HepG2 (cell line): ENCODE data around the gene PSMC3IP. TPM values are rescaled to one million over a fixed set of nuclear protein-coding genes. Genes with fewer than 3 reads are reported as not detected.

Experiments
- CHD2 ChIP-seq: IDR thresholded peaks from 2 replicates; pipeline ENCODE4 v1.6.1; 2011; ENCODE audit warnings: low read depth, low read length, improper control_type of control experiment
- CSRNP2 ChIP-seq: sonication (generic); formaldehyde crosslinking; conservative IDR thresholded peaks from 2 replicates; pipeline ENCODE4 v1.8.0; 2022; ENCODE audit warnings: low read depth, missing genetic modification reagents
- FOXK2 ChIP-seq: fragments of 450-650 bp; IDR thresholded peaks from 2 replicates; pipeline ENCODE4 v1.6.1; 2016
- IRF1 ChIP-seq: sonication (generic); formaldehyde crosslinking; IDR thresholded peaks from 2 replicates; pipeline ENCODE4 v1.4.0; 2020; ENCODE audit warnings: low read depth, mild to moderate bottlenecking, missing genetic modification reagents
- JARID2 ChIP-seq: sonication (generic); formaldehyde crosslinking; IDR thresholded peaks from 2 replicates; pipeline ENCODE4 v1.8.1; 2023; ENCODE audit warnings: missing genetic modification reagents, inconsistent platforms; ENCODE audit not compliant: insufficient replicate concordance
- KDM5A ChIP-seq: fragments of 200-600 bp; sonication (generic); IDR thresholded peaks from 2 replicates; pipeline ENCODE4 v1.7.0; 2018; ENCODE audit warnings: antibody characterized with exemption, mild to moderate bottlenecking, low read length, borderline replicate concordance
- LRRFIP1 ChIP-seq: sonication (generic); formaldehyde crosslinking; conservative IDR thresholded peaks from 2 replicates; pipeline ENCODE4 v1.4.0; 2020; ENCODE audit warnings: missing genetic modification reagents
- MED1 ChIP-seq: sonication (generic); formaldehyde crosslinking; IDR thresholded peaks from 2 replicates; pipeline ENCODE4 v1.4.0; 2020; ENCODE audit warnings: missing genetic modification reagents
- MLX ChIP-seq: IDR thresholded peaks from 2 replicates; pipeline ENCODE4 v1.6.1; 2016
- PBX2 ChIP-seq: IDR thresholded peaks from 2 replicates; pipeline ENCODE4 v1.6.1; 2016; ENCODE audit warnings: control low read depth
- POLR2AphosphoS2 ChIP-seq: IDR thresholded peaks from 2 replicates; pipeline ENCODE4 v1.6.1; 2011; ENCODE audit warnings: low read depth, low read length, improper control_type of control experiment
- RNF2 ChIP-seq: fragments of 450-650 bp; conservative IDR thresholded peaks from 2 replicates; pipeline ENCODE4 v1.6.1; 2016; ENCODE audit warnings: low read depth
- SRY ChIP-seq: sonication (generic); formaldehyde crosslinking; IDR thresholded peaks from 2 replicates; pipeline ENCODE4 v1.8.0; 2022; ENCODE audit warnings: mild to moderate bottlenecking, missing genetic modification reagents
- SUZ12 ChIP-seq: fragments of 150-350 bp; IDR thresholded peaks from 2 replicates; pipeline ENCODE4 v1.6.1; 2014; ENCODE audit warnings: low read depth, low read length
- TEAD2 ChIP-seq: sonication (generic); formaldehyde crosslinking; IDR thresholded peaks from 2 replicates; pipeline ENCODE4 v1.9.0; 2021; ENCODE audit warnings: missing genetic modification reagents
- ZBTB37 ChIP-seq: sonication (generic); formaldehyde crosslinking; IDR thresholded peaks from 2 replicates; pipeline ENCODE4 v1.4.0; 2020; ENCODE audit warnings: mild to moderate bottlenecking, missing genetic modification reagents
- ZNF232 ChIP-seq: sonication (generic); formaldehyde crosslinking; IDR thresholded peaks from 2 replicates; pipeline ENCODE4 v1.4.0; 2020; ENCODE audit warnings: missing genetic modification reagents, borderline replicate concordance
- ZNF501 ChIP-seq: sonication (generic); formaldehyde crosslinking; IDR thresholded peaks from 2 replicates; pipeline ENCODE4 v1.5.1; 2020; ENCODE audit warnings: mild to moderate bottlenecking, moderate library complexity, missing genetic modification reagents
- ZNF770 ChIP-seq: sonication (generic); formaldehyde crosslinking; IDR thresholded peaks from 2 replicates; pipeline ENCODE4 v1.5.0; 2020; ENCODE audit warnings: mild to moderate bottlenecking, missing genetic modification reagents
- ZSCAN12 ChIP-seq: sonication (generic); formaldehyde crosslinking; IDR thresholded peaks from 2 replicates; pipeline ENCODE4 v1.9.0; 2021; ENCODE audit warnings: mild to moderate bottlenecking, missing genetic modification reagents
- polyA plus RNA-seq, 8 experiments: library from polyadenylated mRNA; depleted of rRNA in 3 of 8; stranded (reverse) in 7 of 8; unstranded in 1 of 8; fragments of >200 nt; fragmentation: Illumina TruSeq in 4 of 8; extraction: Trizol in 4 of 8; gene quantifications; 2 replicates each; pipeline versions ENCODE4 v1.2.1 to v1.2.3, GENCODE V29; 2011 to 2016; ENCODE audit warnings: low read depth in 4 of 8, missing spikeins in 1 of 8, mixed read lengths in 1 of 8; ENCODE audit not compliant: insufficient read depth in 1 of 8
- total RNA-seq, 5 experiments: library from RNA; depleted of rRNA; stranded (reverse); fragments of >200 nt; fragmentation: Illumina TruSeq; extraction: Trizol; gene quantifications; 2 replicates each; pipeline ENCODE4 v1.2.3, GENCODE V29; 2016; ENCODE audit warnings: low read depth in 1 of 5

PSMC3IP gene
- total and polyA plus RNA-seq, 2 of the 13 experiments (the other 11 are each of a cell fraction or from before 2014, with no cell fraction given) = 6.5 to 22.4 TPM

GRCh38 chr17:42561897-42562387 is 15.6 kb downstream of the PSMC3IP start, which contains the start of gene COASY (continued):
- no peak for TF ChIP-seq CSRNP2 (CRISPR knock-in tag)
- peak; percentile 51; the same call in 1 of the 2 replicates for TF ChIP-seq IRF1 (CRISPR knock-in tag)
- TF ChIP-seq ZNF501 (CRISPR knock-in tag) = peak; percentile 86; the same call in 1 of the 2 replicates
- TF ChIP-seq SRY (CRISPR knock-in tag) = no peak; the same call in none of the 2 replicates
- TF ChIP-seq LRRFIP1 = no peak
- TF ChIP-seq POLR2AphosphoS2 = peak; percentile 90
- no peak for TF ChIP-seq PBX2 (CRISPR knock-in tag)
- TF ChIP-seq CHD2 = peak; percentile 99
- no peak for TF ChIP-seq TEAD2
- peak; percentile 96 for TF ChIP-seq KDM5A
- no peak for TF ChIP-seq SUZ12
- TF ChIP-seq MLX (CRISPR knock-in tag) = peak; percentile 79; the same call in 1 of the 2 replicates
- TF ChIP-seq ZSCAN12 (CRISPR knock-in tag) = peak; percentile 64; the same call in 1 of the 2 replicates
- peak; percentile 63; the same call in 1 of the 2 replicates for TF ChIP-seq FOXK2
- no peak for TF ChIP-seq ZBTB37 (CRISPR knock-in tag)
- no peak; the same call in 1 of the 2 replicates for TF ChIP-seq ZNF232 (CRISPR knock-in tag)
- TF ChIP-seq JARID2 (CRISPR knock-in tag) = peak; percentile 47
- TF ChIP-seq ZNF770 (CRISPR knock-in tag) = no peak
- TF ChIP-seq RNF2 = no peak
- TF ChIP-seq MED1 (CRISPR knock-in tag) = peak; percentile 83
